Skeletal muscle satellite cell (primary cell): ENCODE data around the gene EXTL1.

ENCODE experiments used
- H3K27me3 ChIP-seq: 2 replicates; pipeline ENCODE4 v1.7.0; 2013; ENCODE audit warnings: low read length; ENCODE audit not compliant: control insufficient read depth, insufficient read depth
- H3K36me3 ChIP-seq: 2 replicates; pipeline ENCODE4 v1.7.0; 2013; ENCODE audit warnings: mild to moderate bottlenecking, control low read depth, low read length; ENCODE audit not compliant: insufficient read depth
- H3K4me1 ChIP-seq: 2 replicates; pipeline ENCODE4 v1.7.0; 2013; ENCODE audit warnings: low read length; ENCODE audit not compliant: control insufficient read depth, insufficient read depth
- H3K4me2 ChIP-seq: 2 replicates; pipeline ENCODE4 v1.7.0; 2013; ENCODE audit warnings: mild to moderate bottlenecking, low read length
- H3K4me3 ChIP-seq: 2 replicates; pipeline ENCODE4 v1.7.0; 2013; ENCODE audit warnings: low read length
- H3K9ac ChIP-seq: 2 replicates; pipeline ENCODE4 v1.7.0; 2013; ENCODE audit warnings: mild to moderate bottlenecking, low read depth, low read length, moderate library complexity
- H3K9me3 ChIP-seq: replicated peaks from 2 replicates; pipeline ENCODE4 v1.7.0; 2013; ENCODE audit warnings: mild to moderate bottlenecking, control low read depth, low read length

EXTL1 gene

GRCh38 chr1:26069941-26070295 is 48.3 kb downstream of the EXTL1 start:
- H3K4me1 ChIP-seq = no peaks in the 10 kb centered on the region
- no peaks in the 10 kb centered on the region for H3K36me3 ChIP-seq
- no peak overlapping the region for H3K4me3 ChIP-seq
- H3K9me3 ChIP-seq = no peaks in the 10 kb centered on the region
- H3K4me2 ChIP-seq = no peak overlapping the region
- H3K9ac ChIP-seq = no peak overlapping the region
- H3K27me3 ChIP-seq = peaks cover 85% of the 10 kb centered on the region

GRCh38 chr1:26070296-26070962 is 48.9 kb downstream of the EXTL1 start:
- Histone ChIP-seq H3K4me3 (no peak overlapping the region), H3K36me3 (no peaks in the 10 kb centered on the region), H3K9me3 (no peaks in the 10 kb centered on the region), H3K4me2 (no peak overlapping the region), H3K4me1 (no peaks in the 10 kb centered on the region), H3K27me3 (peaks cover 86% of the 10 kb centered on the region), H3K9ac (no peak overlapping the region)

- Histone ChIP-seq H3K4me3 (no peak overlapping the region), H3K9me3 (no peaks in the 10 kb centered on the region), H3K27me3 (peaks cover 85% of the 10 kb centered on the region), H3K9ac (no peak overlapping the region), H3K36me3 (no peaks in the 10 kb centered on the region), H3K4me2 (no peak overlapping the region), H3K4me1 (no peaks in the 10 kb centered on the region)
Measured at GRCh38 chr1:26070963-26071342, 49.4 kb downstream of the EXTL1 start.

GRCh38 chr1:26072305-26072704 is 50.7 kb downstream of the EXTL1 start:
- Histone ChIP-seq H3K36me3 (no peaks in the 10 kb centered on the region), H3K4me2 (no peak overlapping the region), H3K4me1 (no peaks in the 10 kb centered on the region), H3K4me3 (no peak overlapping the region), H3K9ac (no peak overlapping the region), H3K27me3 (peaks cover 80% of the 10 kb centered on the region), H3K9me3 (no peaks in the 10 kb centered on the region)

GRCh38 chr1:26075421-26076144 is 54.0 kb downstream of the EXTL1 start:
- no peaks in the 10 kb centered on the region for H3K4me1 ChIP-seq
- no peak overlapping the region for H3K4me2 ChIP-seq
- no peak overlapping the region for H3K4me3 ChIP-seq
- no peak overlapping the region for H3K9ac ChIP-seq
- H3K9me3 ChIP-seq = no peaks in the 10 kb centered on the region
- H3K27me3 ChIP-seq = peaks cover 70% of the 10 kb centered on the region
- no peaks in the 10 kb centered on the region for H3K36me3 ChIP-seq

- Histone ChIP-seq H3K4me3 (no peak overlapping the region), H3K4me2 (no peak overlapping the region), H3K27me3 (peaks cover 57% of the 10 kb centered on the region), H3K36me3 (no peaks in the 10 kb centered on the region), H3K9me3 (no peaks in the 10 kb centered on the region), H3K9ac (no peak overlapping the region), H3K4me1 (no peaks in the 10 kb centered on the region)
Measured at GRCh38 chr1:26077524-26077923, 55.9 kb downstream of the EXTL1 start.

GRCh38 chr1:26078286-26079177 is 57.0 kb downstream of the EXTL1 start:
- Histone ChIP-seq H3K27me3 (peaks cover 56% of the 10 kb centered on the region), H3K4me1 (no peaks in the 10 kb centered on the region), H3K4me3 (no peak overlapping the region), H3K4me2 (no peak overlapping the region), H3K9me3 (no peaks in the 10 kb centered on the region), H3K9ac (no peak overlapping the region), H3K36me3 (no peaks in the 10 kb centered on the region)

GRCh38 chr1:26079178-26079563 is 57.6 kb downstream of the EXTL1 start:
- Histone ChIP-seq H3K27me3 (peaks cover 56% of the 10 kb centered on the region), H3K4me2 (no peak overlapping the region), H3K4me1 (no peaks in the 10 kb centered on the region), H3K9ac (no peak overlapping the region), H3K4me3 (no peak overlapping the region), H3K36me3 (no peaks in the 10 kb centered on the region), H3K9me3 (no peaks in the 10 kb centered on the region)

GRCh38 chr1:26079960-26080814 is 58.6 kb downstream of the EXTL1 start:
- Histone ChIP-seq H3K36me3 (no peaks in the 10 kb centered on the region), H3K27me3 (peaks cover 56% of the 10 kb centered on the region), H3K9me3 (no peaks in the 10 kb centered on the region), H3K4me3 (no peak overlapping the region), H3K4me1 (no peaks in the 10 kb centered on the region), H3K9ac (no peak overlapping the region), H3K4me2 (no peak overlapping the region)

GRCh38 chr1:26081267-26082019 is 59.9 kb downstream of the EXTL1 start:
- no peaks in the 10 kb centered on the region for H3K36me3 ChIP-seq
- H3K4me3 ChIP-seq = no peak overlapping the region
- H3K27me3 ChIP-seq = peaks cover 52% of the 10 kb centered on the region

More at GRCh38 chr1:26081267-26082019, 59.9 kb downstream of the EXTL1 start:
- no peaks in the 10 kb centered on the region for H3K4me1 ChIP-seq
- no peaks in the 10 kb centered on the region for H3K9me3 ChIP-seq
- H3K9ac ChIP-seq = no peak overlapping the region
- no peak overlapping the region for H3K4me2 ChIP-seq
